ENCODE data around the gene ADAMTS12. TPM values are rescaled to one million over a fixed set of nuclear protein-coding genes. Genes with fewer than 3 reads are reported as not detected.

The ADAMTS12 gene
- total RNA-seq, 1 experiment from 2014 or later: 0.15 TPM

GRCh38 chr5:33659526-33660169, 232.1 kb downstream of the ADAMTS12 start:
- BruUV-seq (replicated peaks): no TSS peak
- ChIA-PET POLR2A (no interaction called here), CTCF (no interaction called here)
- no peak for TF ChIP-seq SIN3A (IDR thresholded peaks at IDR 0.05; ENCODE audit: borderline replicate concordance, insufficient read depth, low read depth, low read length)
- no peak for TF ChIP-seq CTCF (IDR thresholded peaks at IDR 0.05)
- TF ChIP-seq TCF7L2 (IDR thresholded peaks at IDR 0.05; ENCODE audit: low read depth, low read length): no peak
- TF ChIP-seq REST (IDR thresholded peaks at IDR 0.05; ENCODE audit: insufficient read depth in 1 of 2, low read depth in 2 of 2, low read length in 1 of 2): no peak
- Histone ChIP-seq H3K27me3 (ENCODE audit: control insufficient read depth, insufficient read depth, low read length) (no peaks in the 10 kb centered on the region), H3K36me3 (ENCODE audit: control insufficient read depth, insufficient read depth, low read length) (no peaks in the 10 kb centered on the region), H3K4me3 (ENCODE audit: low read depth in 2 of 2, low read length in 2 of 2) (no peak overlapping the region), H3K4me1 (ENCODE audit: control insufficient read depth, insufficient read depth, low read length) (no peaks in the 10 kb centered on the region), H3K9me3 (ENCODE audit: control insufficient read depth, insufficient read depth, low read depth, low read length) (no peaks in the 10 kb centered on the region), H3K27ac (ENCODE audit: low read length) (no peak overlapping the region)
- intact Hi-C loops (cut with micrococcal nuclease; ENCODE audit: unreplicated experiment) (no loop called here), in situ Hi-C loops (cut with HindIII; ENCODE audit: low pct_unique_long_range_greater_than_20kb, low sequenced_read_pairs) (no loop called here)
- DNase-seq (ENCODE audit: low read depth, low spot score) (no peak), ATAC-seq (no peak)

- no peak for TF ChIP-seq CTCF (IDR thresholded peaks at IDR 0.05)
- TF ChIP-seq TCF7L2 (IDR thresholded peaks at IDR 0.05; ENCODE audit: low read depth, low read length): no peak
- TF ChIP-seq POLR2AphosphoS5 (IDR thresholded peaks at IDR 0.05; ENCODE audit: low read depth, low read length): no peak
- no peak for TF ChIP-seq SIN3A (IDR thresholded peaks at IDR 0.05; ENCODE audit: borderline replicate concordance, insufficient read depth, low read depth, low read length)
- no peak for TF ChIP-seq REST (IDR thresholded peaks at IDR 0.05; ENCODE audit: insufficient read depth in 1 of 2, low read depth in 2 of 2, low read length in 1 of 2)
- Histone ChIP-seq H3K4me3 (ENCODE audit: low read depth in 2 of 2, low read length in 2 of 2) (no peak overlapping the region), H3K27ac (ENCODE audit: low read length) (no peak overlapping the region), H3K9me3 (ENCODE audit: control insufficient read depth, insufficient read depth, low read depth, low read length) (no peaks in the 10 kb centered on the region), H3K36me3 (ENCODE audit: control insufficient read depth, insufficient read depth, low read length) (no peaks in the 10 kb centered on the region), H3K4me1 (ENCODE audit: control insufficient read depth, insufficient read depth, low read length) (no peaks in the 10 kb centered on the region), H3K27me3 (ENCODE audit: control insufficient read depth, insufficient read depth, low read length) (no peaks in the 10 kb centered on the region)
- ChIA-PET POLR2A (no interaction called here), CTCF (no interaction called here)
- in situ Hi-C loops (cut with HindIII; ENCODE audit: low pct_unique_long_range_greater_than_20kb, low sequenced_read_pairs): no loop called here
- ATAC-seq: no peak
- intact Hi-C loops (cut with micrococcal nuclease; ENCODE audit: unreplicated experiment): no loop called here
- no peak for DNase-seq (ENCODE audit: low read depth, low spot score)
- BruUV-seq (replicated peaks): no TSS peak
Observed at GRCh38 chr5:33657804-33658440, 233.9 kb downstream of the ADAMTS12 start.
